Measurements from ENCODE around the gene SEC16A.
"Not testable (repeated sequence)": the region's sequence is repeated elsewhere in the genome, so short reads cannot be mapped to it uniquely, and the experiment has no call there.

The SEC16A gene

DNA sequence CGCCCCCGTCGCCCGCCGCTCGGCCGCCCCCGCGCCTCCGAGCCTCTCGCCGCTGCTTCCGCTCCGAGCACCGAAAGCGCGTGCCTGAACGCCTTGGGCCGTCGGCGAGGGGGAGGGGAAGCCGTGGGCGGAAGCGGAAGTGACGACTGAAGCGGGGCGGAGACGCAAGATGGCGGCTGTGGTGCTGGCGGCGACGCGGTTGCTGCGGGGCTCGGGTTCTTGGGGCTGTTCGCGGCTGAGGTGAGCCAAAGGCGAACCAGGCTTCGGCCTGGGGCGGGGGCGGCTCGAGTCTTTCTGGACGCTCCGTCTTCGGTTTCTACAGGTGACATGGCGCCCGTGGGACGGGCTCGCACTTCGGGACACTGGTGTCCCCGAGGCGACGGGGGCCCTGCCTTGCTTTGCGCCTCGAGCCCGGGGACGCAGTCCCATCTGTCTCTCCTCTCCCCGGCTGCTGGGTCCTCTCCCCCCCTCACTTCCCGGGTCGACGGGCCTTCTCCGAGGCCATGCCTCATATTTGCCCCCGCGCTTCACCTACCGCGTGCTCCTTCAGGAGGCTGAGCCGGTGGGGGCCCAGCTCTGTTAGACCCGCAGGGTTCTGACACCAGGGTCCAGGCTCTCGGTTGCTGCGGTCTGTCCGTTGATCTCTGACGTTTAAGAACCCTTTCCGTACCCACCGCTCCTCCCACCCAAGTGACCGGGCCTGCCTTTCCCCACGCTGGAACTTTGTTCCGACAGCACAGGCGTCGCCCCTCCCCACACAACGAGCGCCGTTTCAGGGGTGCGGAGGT is 72.1 kb downstream of the SEC16A start, which contains the start of the genes ENTR1 and PMPCA:
TSS of gene ENTR1 (minus strand) at position 115 of the 788 bp plus-strand sequence. CDS start 217 bp downstream, outside the sequence.
TSS of gene PMPCA (plus strand) at position 159 of the 788 bp plus-strand sequence. CDS start at position 170, 11 bp downstream.
- Histone ChIP-seq H3K9ac (ENCODE audit: low read depth in 1 of 2, low read length in 2 of 2) (peak within 1 kb of the TSS; percentile 66 to 92), H3K4me3 (ENCODE audit: low read depth in 1 of 2, low read length in 2 of 2) (peak within 1 kb of the TSS; percentile 91 to 98), H3K9me3 (ENCODE audit: control insufficient read depth in 1 of 2, low read length in 2 of 2) (no peaks in the 10 kb centered on the region), H3K4me1 (ENCODE audit: control insufficient read depth in 1 of 2, insufficient read depth in 2 of 2, low read length in 2 of 2) (peaks cover 18 to 21% of the 10 kb centered on the region in 2 donors), H3K27ac (ENCODE audit: low read depth, low read length) (peak within 1 kb of the TSS; percentile 73), H3K36me3 (ENCODE audit: control insufficient read depth in 1 of 2, insufficient read depth in 2 of 2, low read length in 2 of 2) (peaks cover 29 to 49% of the 10 kb centered on the region in 2 donors), H3K27me3 (ENCODE audit: control insufficient read depth in 1 of 2, insufficient read depth in 2 of 2, low read length in 2 of 2) (no peaks in the 10 kb centered on the region)

GRCh38 chr9:136409557-136410455 is 73.0 kb downstream of the SEC16A start:
- no peaks in the 10 kb centered on the region for H3K27me3 ChIP-seq (ENCODE audit: control insufficient read depth in 1 of 2, insufficient read depth in 2 of 2, low read length in 2 of 2)
- peak overlapping the region; percentile 56 to 66 for H3K9ac ChIP-seq (ENCODE audit: low read depth in 1 of 2, low read length in 2 of 2)
- peaks cover 18 to 21% of the 10 kb centered on the region in 2 donors for H3K4me1 ChIP-seq (ENCODE audit: control insufficient read depth in 1 of 2, insufficient read depth in 2 of 2, low read length in 2 of 2)
- no peaks in the 10 kb centered on the region for H3K9me3 ChIP-seq (ENCODE audit: control insufficient read depth in 1 of 2, low read length in 2 of 2)
- peaks cover 28 to 48% of the 10 kb centered on the region in 2 donors for H3K36me3 ChIP-seq (ENCODE audit: control insufficient read depth in 1 of 2, insufficient read depth in 2 of 2, low read length in 2 of 2)
- peak overlapping the region; percentile 75 to 98 for H3K4me3 ChIP-seq (ENCODE audit: low read depth in 1 of 2, low read length in 2 of 2)
- H3K27ac ChIP-seq (ENCODE audit: low read depth, low read length), result no peak overlapping the region

- H3K36me3 ChIP-seq (ENCODE audit: control insufficient read depth in 1 of 2, insufficient read depth in 2 of 2, low read length in 2 of 2), result peaks cover 14 to 41% of the 10 kb centered on the region in 2 donors
- H3K27ac ChIP-seq (ENCODE audit: low read depth, low read length), result no peak overlapping the region
- H3K4me3 ChIP-seq (ENCODE audit: low read depth in 1 of 2, low read length in 2 of 2), result no peak overlapping the region
- H3K9ac ChIP-seq (ENCODE audit: low read depth in 1 of 2, low read length in 2 of 2), result no peak overlapping the region
- peaks cover 18 to 28% of the 10 kb centered on the region in 2 donors for H3K4me1 ChIP-seq (ENCODE audit: control insufficient read depth in 1 of 2, insufficient read depth in 2 of 2, low read length in 2 of 2)
- H3K9me3 ChIP-seq (ENCODE audit: control insufficient read depth in 1 of 2, low read length in 2 of 2), result no peaks in the 10 kb centered on the region
- no peaks in the 10 kb centered on the region for H3K27me3 ChIP-seq (ENCODE audit: control insufficient read depth in 1 of 2, insufficient read depth in 2 of 2, low read length in 2 of 2)
Observed at GRCh38 chr9:136407911-136408310, 74.9 kb downstream of the SEC16A start.

DNA sequence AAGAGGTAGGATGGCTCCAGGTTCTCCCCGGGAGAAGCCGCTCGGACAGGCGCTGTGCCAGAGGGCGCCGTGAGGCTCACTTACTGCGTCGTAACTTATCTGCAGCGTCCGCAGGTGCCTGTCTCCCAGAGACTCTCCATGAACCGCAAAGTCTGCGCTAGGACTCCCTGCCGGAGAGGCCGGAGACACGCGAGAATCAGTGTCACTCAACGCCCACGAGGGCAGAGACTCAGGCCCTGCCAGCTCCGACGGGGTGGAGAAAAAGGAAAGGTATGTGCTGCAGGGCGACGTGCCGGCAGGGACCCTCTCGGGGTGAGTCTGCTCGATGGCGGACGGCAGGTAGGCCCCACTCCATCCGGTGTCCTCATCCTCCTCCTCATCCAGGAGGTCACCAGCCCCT is 75.8 kb downstream of the SEC16A start:
- peaks cover 16 to 28% of the 10 kb centered on the region in 2 donors for H3K4me1 ChIP-seq (ENCODE audit: control insufficient read depth in 1 of 2, insufficient read depth in 2 of 2, low read length in 2 of 2)
- H3K9me3 ChIP-seq (ENCODE audit: control insufficient read depth in 1 of 2, low read length in 2 of 2); H3K27me3 ChIP-seq (ENCODE audit: control insufficient read depth in 1 of 2, insufficient read depth in 2 of 2, low read length in 2 of 2); H3K27ac ChIP-seq (ENCODE audit: low read depth, low read length); H3K9ac ChIP-seq (ENCODE audit: low read depth in 1 of 2, low read length in 2 of 2); H3K4me3 ChIP-seq (ENCODE audit: low read depth in 1 of 2, low read length in 2 of 2): not testable (repeated sequence)
- H3K36me3 ChIP-seq (ENCODE audit: control insufficient read depth in 1 of 2, insufficient read depth in 2 of 2, low read length in 2 of 2), result peaks cover 12 to 37% of the 10 kb centered on the region in 2 donors

- H3K9ac ChIP-seq (ENCODE audit: low read depth in 1 of 2, low read length in 2 of 2); H3K4me3 ChIP-seq (ENCODE audit: low read depth in 1 of 2, low read length in 2 of 2); H3K9me3 ChIP-seq (ENCODE audit: control insufficient read depth in 1 of 2, low read length in 2 of 2); H3K27me3 ChIP-seq (ENCODE audit: control insufficient read depth in 1 of 2, insufficient read depth in 2 of 2, low read length in 2 of 2); H3K27ac ChIP-seq (ENCODE audit: low read depth, low read length): not testable (repeated sequence)
- Histone ChIP-seq H3K4me1 (ENCODE audit: control insufficient read depth in 1 of 2, insufficient read depth in 2 of 2, low read length in 2 of 2) (peaks cover 6 to 16% of the 10 kb centered on the region in 2 donors), H3K36me3 (ENCODE audit: control insufficient read depth in 1 of 2, insufficient read depth in 2 of 2, low read length in 2 of 2) (peaks cover 12 to 37% of the 10 kb centered on the region in 2 donors)
Observed at GRCh38 chr9:136405904-136406303, 76.9 kb downstream of the SEC16A start.

DNA sequence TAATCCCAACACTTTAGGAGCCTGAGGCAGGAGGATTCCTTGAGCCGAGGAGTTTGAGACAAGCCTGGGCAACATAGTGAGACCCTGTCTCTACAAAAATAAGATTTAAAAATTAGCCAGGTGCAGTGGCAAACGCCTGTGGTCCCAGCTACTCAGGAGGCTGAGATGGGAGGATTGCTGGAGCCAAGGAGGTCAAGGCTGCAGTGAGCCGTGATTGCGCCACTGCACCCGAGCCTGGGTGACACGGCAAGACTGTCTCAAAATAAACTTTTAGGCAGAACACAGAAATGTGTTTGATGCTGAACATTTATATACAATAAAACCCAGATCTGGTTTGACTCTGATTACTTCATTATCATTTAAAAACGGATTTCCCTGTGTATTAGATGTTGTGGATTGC is 77.4 kb downstream of the SEC16A start:
- Histone ChIP-seq H3K27me3 (ENCODE audit: control insufficient read depth in 1 of 2, insufficient read depth in 2 of 2, low read length in 2 of 2) (no peaks in the 10 kb centered on the region), H3K9ac (ENCODE audit: low read depth in 1 of 2, low read length in 2 of 2) (no peak overlapping the region), H3K27ac (ENCODE audit: low read depth, low read length) (no peak overlapping the region), H3K4me3 (ENCODE audit: low read depth in 1 of 2, low read length in 2 of 2) (no peak overlapping the region), H3K4me1 (ENCODE audit: control insufficient read depth in 1 of 2, insufficient read depth in 2 of 2, low read length in 2 of 2) (peaks cover 8 to 18% of the 10 kb centered on the region in 2 donors), H3K9me3 (ENCODE audit: control insufficient read depth in 1 of 2, low read length in 2 of 2) (no peaks in the 10 kb centered on the region), H3K36me3 (ENCODE audit: control insufficient read depth in 1 of 2, insufficient read depth in 2 of 2, low read length in 2 of 2) (peaks cover 12 to 37% of the 10 kb centered on the region in 2 donors)

DNA sequence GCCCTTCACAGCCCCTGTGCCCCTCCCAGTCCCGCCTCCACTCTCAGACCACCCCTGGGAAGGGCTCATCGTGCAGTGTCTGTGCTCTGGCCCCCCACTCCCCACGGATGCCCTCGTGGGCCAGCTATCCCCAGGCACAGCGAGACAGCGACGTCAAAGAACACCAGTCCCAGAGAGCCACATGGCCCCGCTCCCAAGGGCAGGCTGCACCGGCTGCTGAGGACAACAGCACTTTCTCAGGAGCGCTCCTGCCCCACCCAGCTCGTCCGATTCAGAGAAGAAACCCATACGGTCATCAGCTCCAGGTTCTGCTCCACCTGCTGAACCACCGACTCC is 78.1 kb downstream of the SEC16A start:
- Histone ChIP-seq H3K27me3 (ENCODE audit: control insufficient read depth in 1 of 2, insufficient read depth in 2 of 2, low read length in 2 of 2) (no peaks in the 10 kb centered on the region), H3K9me3 (ENCODE audit: control insufficient read depth in 1 of 2, low read length in 2 of 2) (no peaks in the 10 kb centered on the region), H3K4me1 (ENCODE audit: control insufficient read depth in 1 of 2, insufficient read depth in 2 of 2, low read length in 2 of 2) (peaks cover 10 to 18% of the 10 kb centered on the region in 2 donors), H3K9ac (ENCODE audit: low read depth in 1 of 2, low read length in 2 of 2) (no peak overlapping the region), H3K27ac (ENCODE audit: low read depth, low read length) (no peak overlapping the region), H3K36me3 (ENCODE audit: control insufficient read depth in 1 of 2, insufficient read depth in 2 of 2, low read length in 2 of 2) (peaks cover 12 to 37% of the 10 kb centered on the region in 2 donors), H3K4me3 (ENCODE audit: low read depth in 1 of 2, low read length in 2 of 2) (no peak overlapping the region)

GRCh38 chr9:136403915-136404800 is 78.7 kb downstream of the SEC16A start:
- no peak overlapping the region for H3K27ac ChIP-seq (ENCODE audit: low read depth, low read length)
- no peaks in the 10 kb centered on the region for H3K9me3 ChIP-seq (ENCODE audit: control insufficient read depth in 1 of 2, low read length in 2 of 2)
- peaks cover 7 to 17% of the 10 kb centered on the region in 2 donors for H3K4me1 ChIP-seq (ENCODE audit: control insufficient read depth in 1 of 2, insufficient read depth in 2 of 2, low read length in 2 of 2)
- H3K27me3 ChIP-seq (ENCODE audit: control insufficient read depth in 1 of 2, insufficient read depth in 2 of 2, low read length in 2 of 2), result no peaks in the 10 kb centered on the region
- peaks cover 12 to 37% of the 10 kb centered on the region in 2 donors for H3K36me3 ChIP-seq (ENCODE audit: control insufficient read depth in 1 of 2, insufficient read depth in 2 of 2, low read length in 2 of 2)
- H3K9ac ChIP-seq (ENCODE audit: low read depth in 1 of 2, low read length in 2 of 2), result no peak overlapping the region
- no peak overlapping the region for H3K4me3 ChIP-seq (ENCODE audit: low read depth in 1 of 2, low read length in 2 of 2)

GRCh38 chr9:136403538-136403914 is 79.3 kb downstream of the SEC16A start:
- Histone ChIP-seq H3K9ac (ENCODE audit: low read depth in 1 of 2, low read length in 2 of 2) (no peak overlapping the region), H3K4me3 (ENCODE audit: low read depth in 1 of 2, low read length in 2 of 2) (no peak overlapping the region), H3K27me3 (ENCODE audit: control insufficient read depth in 1 of 2, insufficient read depth in 2 of 2, low read length in 2 of 2) (no peaks in the 10 kb centered on the region), H3K36me3 (ENCODE audit: control insufficient read depth in 1 of 2, insufficient read depth in 2 of 2, low read length in 2 of 2) (peaks cover 12 to 40% of the 10 kb centered on the region in 2 donors), H3K27ac (ENCODE audit: low read depth, low read length) (no peak overlapping the region), H3K4me1 (ENCODE audit: control insufficient read depth in 1 of 2, insufficient read depth in 2 of 2, low read length in 2 of 2) (peaks cover 13 to 24% of the 10 kb centered on the region in 2 donors), H3K9me3 (ENCODE audit: control insufficient read depth in 1 of 2, low read length in 2 of 2) (no peaks in the 10 kb centered on the region)

All from duodenal mucosa (tissue), 2 donors.